Panc1 (cell line): Measurements from ENCODE around the gene CEP44. TPM values are rescaled to one million over a fixed set of nuclear protein-coding genes. Genes with fewer than 3 reads are reported as not detected.

Source experiments
- ATAC-seq: fragments of 200-7000 bp; cut with Tn5 transposase; 2 replicates; pipeline ENCODE4 v1.9.1; 2020; ENCODE audit warnings: mild to moderate bottlenecking, moderate library complexity
- BruUV-seq: library from RNA; stranded (reverse); fragments of 400-500 nt; replicated peaks from 2 replicates; lab custom pipeline; 2021; lab: Mats Ljungman, UMichigan
- CTCF ChIA-PET: fragments of 300-600 bp; sonication (Branson Sonifier 250); formaldehyde crosslinking; loops from one replicate; lab custom pipeline; 2022; ENCODE audit warnings: antibody characterized with exemption; lab: Charles Lee
- POLR2A ChIA-PET: fragments of 300-600 bp; sonication (Branson Sonifier 250); formaldehyde crosslinking; loops from one replicate; lab custom pipeline; 2022; ENCODE audit warnings: antibody characterized with exemption; lab: Charles Lee
- DNase-seq: peaks from one replicate; pipeline ENCODE4 v3.0.0-alpha.2; 2010; ENCODE audit warnings: low read depth, low spot score
- H3K27ac ChIP-seq: 2 replicates; pipeline ENCODE4 v1.5.1; 2011; ENCODE audit warnings: mild to moderate bottlenecking, low read length, inconsistent platforms
- H3K27me3 ChIP-seq: fragments of 200-500 bp; sonication (Bioruptor generic); 2 replicates; pipeline ENCODE4 v1.6.0; 2014; ENCODE audit warnings: low read length, inconsistent platforms; ENCODE audit not compliant: control insufficient read depth, insufficient read depth
- H3K36me3 ChIP-seq: fragments of 200-500 bp; sonication (Bioruptor generic); 2 replicates; pipeline ENCODE4 v1.5.1; 2014; ENCODE audit warnings: inconsistent platforms, mild to moderate bottlenecking, low read length, moderate library complexity; ENCODE audit not compliant: control insufficient read depth, insufficient read depth
- H3K4me1 ChIP-seq: 2 replicates; pipeline ENCODE4 v1.5.1; 2011; ENCODE audit warnings: inconsistent platforms, mild to moderate bottlenecking, low read length, moderate library complexity; ENCODE audit not compliant: control insufficient read depth, insufficient read depth
- H3K4me3 ChIP-seq, 2 experiments: 2 replicates each; pipeline ENCODE4 v1.5.1; 2011 to 2012; ENCODE audit warnings: low read depth in 2 of 2, low read length in 2 of 2, mild to moderate bottlenecking in 2 of 2, inconsistent platforms in 1 of 2, moderate library complexity in 1 of 2
- H3K9me3 ChIP-seq: fragments of 200-500 bp; sonication (Bioruptor generic); 2 replicates; pipeline ENCODE4 v1.5.1; 2014; ENCODE audit warnings: low read depth, mild to moderate bottlenecking, inconsistent platforms, low read length, moderate library complexity; ENCODE audit not compliant: control insufficient read depth, insufficient read depth
- CTCF ChIP-seq: fragments of 450-650 bp; IDR thresholded peaks from 2 replicates; pipeline ENCODE4 v1.5.1; 2017; ENCODE audit warnings: mild to moderate bottlenecking
- POLR2AphosphoS5 ChIP-seq: IDR thresholded peaks from 2 replicates; pipeline ENCODE4 v1.6.1; 2012; ENCODE audit warnings: mild to moderate bottlenecking, low read depth, low read length, moderate library complexity
- REST ChIP-seq, 2 experiments: IDR thresholded peaks; 2 replicates each; pipeline ENCODE4 v1.6.1; 2011 to 2012; ENCODE audit warnings: low read depth in 2 of 2, control low read depth in 1 of 2, low read length in 1 of 2, mild to moderate bottlenecking in 1 of 2, moderate library complexity in 1 of 2; ENCODE audit not compliant: insufficient read depth in 1 of 2
- SIN3A ChIP-seq: IDR thresholded peaks from 2 replicates; pipeline ENCODE4 v1.6.1; 2012; ENCODE audit warnings: low read depth, mild to moderate bottlenecking, low read length, moderate library complexity, borderline replicate concordance; ENCODE audit not compliant: insufficient read depth
- TCF7L2 ChIP-seq: IDR thresholded peaks from 2 replicates; pipeline ENCODE4 v1.6.1; 2011; ENCODE audit warnings: mild to moderate bottlenecking, low read depth, low read length, inconsistent platforms
- in situ Hi-C: cut with HindIII; loops from 2 replicates; pipeline ENCODE4 v1.10.0; 2016; ENCODE audit warnings: low sequenced_read_pairs, low pct_unique_long_range_greater_than_20kb
- intact Hi-C: fragments of 100-400 bp; cut with micrococcal nuclease; formaldehyde crosslinking; loops from one replicate; pipeline ENCODE4 v1.10.0; 2022; ENCODE audit not compliant: unreplicated experiment
- total RNA-seq: library from RNA; stranded (reverse); gene quantifications from one replicate; pipeline ENCODE4 v1.2.1, GENCODE V29; 2021; ENCODE audit not compliant: unreplicated experiment

Gene CEP44
- total RNA-seq, 1 experiment from 2014 or later, result 9.8 TPM

- Histone ChIP-seq H3K27me3 (no peaks in the 10 kb centered on the region), H3K27ac (no peak overlapping the region), H3K36me3 (no peaks in the 10 kb centered on the region), H3K9me3 (no peaks in the 10 kb centered on the region), H3K4me3 (no peak overlapping the region), H3K4me1 (no peaks in the 10 kb centered on the region)
- TF ChIP-seq SIN3A (no peak), REST (IDR thresholded peaks at IDR 0.05; ENCODE audit: insufficient read depth in 1 of 2, low read depth in 2 of 2, low read length in 1 of 2) (no peak), TCF7L2 (no peak), CTCF (no peak)
- ChIA-PET POLR2A (no interaction called here), CTCF (no interaction called here)
- in situ Hi-C loops (no loop called here), intact Hi-C loops (no loop called here)
- ATAC-seq (no peak), DNase-seq (no peak)
- BruUV-seq, result no TSS peak
These were observed 97.2 kb downstream of the CEP44 start for GRCh38 chr4:174380699-174381439.

GRCh38 chr4:174381440-174381800 lies 97.7 kb downstream of the CEP44 start:
- POLR2A ChIA-PET, result no interaction called here
- H3K27ac ChIP-seq, result no peak overlapping the region
- CTCF ChIA-PET, result no interaction called here

More at GRCh38 chr4:174381440-174381800, 97.7 kb downstream of the CEP44 start:
- TF ChIP-seq TCF7L2, result no peak
- no peak for TF ChIP-seq POLR2AphosphoS5
- no peak for TF ChIP-seq SIN3A
- TF ChIP-seq REST (IDR thresholded peaks at IDR 0.05; ENCODE audit: insufficient read depth in 1 of 2, low read depth in 2 of 2, low read length in 1 of 2), result no peak
- TF ChIP-seq CTCF, result no peak
- BruUV-seq, result no TSS peak
- intact Hi-C loops (no loop called here), in situ Hi-C loops (no loop called here)
- no peaks in the 10 kb centered on the region for H3K27me3 ChIP-seq
- H3K36me3 ChIP-seq, result no peaks in the 10 kb centered on the region
- DNase-seq (no peak), ATAC-seq (no peak)
- no peaks in the 10 kb centered on the region for H3K9me3 ChIP-seq
- no peak overlapping the region for H3K4me3 ChIP-seq
- H3K4me1 ChIP-seq, result no peaks in the 10 kb centered on the region
